SU-DHL-6 (cell line): ENCODE data around the gene FBXO46.

Experiments
- H2AFZ ChIP-seq: fragments of 200-600 bp; sonication (generic); 2 replicates; pipeline ENCODE4 v1.6.1; 2014; ENCODE audit warnings: low read depth, mild to moderate bottlenecking, moderate library complexity, mixed read lengths, antibody characterized with exemption, low read length; ENCODE audit not compliant: severe bottlenecking
- H3F3A ChIP-seq: fragments of 200-600 bp; shearing (Covaris generic); 2 replicates; pipeline ENCODE4 v1.6.0; 2016; ENCODE audit warnings: antibody characterized with exemption, mild to moderate bottlenecking; ENCODE audit not compliant: insufficient read depth
- H3K27ac ChIP-seq: fragments of 200-600 bp; sonication (generic); 2 replicates; pipeline ENCODE4 v1.5.1; 2016; ENCODE audit warnings: low read depth, mild to moderate bottlenecking, low read length, moderate library complexity, mixed read lengths
- H3K27me3 ChIP-seq: fragments of 200-600 bp; sonication (generic), shearing (Covaris generic); 2 replicates; pipeline ENCODE4 v1.6.0; 2014; ENCODE audit warnings: mild to moderate bottlenecking, low read length
- H3K36me3 ChIP-seq: fragments of 200-600 bp; sonication (generic); 2 replicates; pipeline ENCODE4 v1.6.1; 2014; ENCODE audit warnings: mild to moderate bottlenecking, low read length, mixed read lengths
- H3K4me2 ChIP-seq: fragments of 300-600, 200-600 bp; shearing (Covaris generic), sonication (generic); 2 replicates; pipeline ENCODE4 v1.6.0; 2014; ENCODE audit warnings: low read length, low read depth, mild to moderate bottlenecking; ENCODE audit not compliant: poor library complexity, severe bottlenecking
- H3K4me3 ChIP-seq: fragments of 200-600 bp; sonication (generic); 2 replicates; pipeline ENCODE4 v1.5.1; 2014; ENCODE audit warnings: antibody characterized with exemption, low read length, mild to moderate bottlenecking, mixed read lengths; ENCODE audit not compliant: insufficient read depth, poor library complexity, severe bottlenecking
- H3K79me2 ChIP-seq: fragments of 200-600 bp; sonication (generic); 2 replicates; pipeline ENCODE4 v1.6.1; 2014; ENCODE audit warnings: mild to moderate bottlenecking, low read length, moderate library complexity; ENCODE audit not compliant: insufficient read depth
- H3K9ac ChIP-seq: fragments of 200-600 bp; sonication (generic); 2 replicates; pipeline ENCODE4 v1.7.0; 2014; ENCODE audit warnings: mild to moderate bottlenecking, low read length
- H3K9me2 ChIP-seq: fragments of 200-600 bp; sonication (generic); replicated peaks from 2 replicates; pipeline ENCODE4 v1.6.1; 2014; ENCODE audit warnings: low read length; ENCODE audit not compliant: insufficient read depth
- H3K9me3 ChIP-seq: fragments of 200-600 bp; sonication (generic); 2 replicates; pipeline ENCODE4 v1.6.1; 2014; ENCODE audit warnings: low read length, mixed read lengths; ENCODE audit not compliant: insufficient read depth
- H4K20me1 ChIP-seq: fragments of 200-600 bp; sonication (generic); 2 replicates; pipeline ENCODE4 v1.6.1; 2014; ENCODE audit warnings: low read depth, mild to moderate bottlenecking, antibody characterized with exemption, low read length, moderate library complexity, mixed read lengths
- CTCF ChIP-seq: fragments of 200-600 bp; sonication (generic); IDR thresholded peaks from one replicate; pipeline ENCODE4 v1.5.1; 2017; ENCODE audit warnings: antibody characterized with exemption, mild to moderate bottlenecking, low read length, moderate library complexity; ENCODE audit not compliant: insufficient read depth, poor library complexity, severe bottlenecking
- EZH2phosphoT487 ChIP-seq: fragments of 200-600 bp; sonication (generic), shearing (Covaris generic); conservative IDR thresholded peaks from 2 replicates; pipeline ENCODE4 v1.6.1; 2018; ENCODE audit warnings: mild to moderate bottlenecking, antibody characterized with exemption, low read length, moderate library complexity, mixed read lengths

Gene FBXO46

GRCh38 chr19:45763691-45764294, 33.1 kb upstream of the FBXO46 start:
- Histone ChIP-seq H3K9me3 (no peaks in the 10 kb centered on the region), H3K4me2 (no peak overlapping the region), H3K79me2 (no peaks in the 10 kb centered on the region), H3K27ac (no peak overlapping the region), H4K20me1 (no peaks in the 10 kb centered on the region), H3K9me2 (no peaks in the 10 kb centered on the region), H3K27me3 (no peaks in the 10 kb centered on the region), H3K9ac (no peak overlapping the region), H2AFZ (no peak overlapping the region), H3K36me3 (no peaks in the 10 kb centered on the region), H3F3A (no peaks in the 10 kb centered on the region), H3K4me3 (no peak overlapping the region)
- no peak for TF ChIP-seq CTCF
- TF ChIP-seq EZH2phosphoT487: no peak

GRCh38 chr19:45762870-45763631, 32.4 kb upstream of the FBXO46 start:
- no peak overlapping the region for H3K4me3 ChIP-seq
- no peak overlapping the region for H2AFZ ChIP-seq
- H3K27me3 ChIP-seq: no peaks in the 10 kb centered on the region
- H3K4me2 ChIP-seq: no peak overlapping the region
- no peak overlapping the region for H3K9ac ChIP-seq
- H3K9me2 ChIP-seq: no peaks in the 10 kb centered on the region
- H3K9me3 ChIP-seq: no peaks in the 10 kb centered on the region
- no peak overlapping the region for H3K27ac ChIP-seq
- no peaks in the 10 kb centered on the region for H3K79me2 ChIP-seq
- no peaks in the 10 kb centered on the region for H4K20me1 ChIP-seq
- no peaks in the 10 kb centered on the region for H3K36me3 ChIP-seq
- TF ChIP-seq CTCF (no peak), EZH2phosphoT487 (no peak)
- H3F3A ChIP-seq: no peaks in the 10 kb centered on the region

DNA sequence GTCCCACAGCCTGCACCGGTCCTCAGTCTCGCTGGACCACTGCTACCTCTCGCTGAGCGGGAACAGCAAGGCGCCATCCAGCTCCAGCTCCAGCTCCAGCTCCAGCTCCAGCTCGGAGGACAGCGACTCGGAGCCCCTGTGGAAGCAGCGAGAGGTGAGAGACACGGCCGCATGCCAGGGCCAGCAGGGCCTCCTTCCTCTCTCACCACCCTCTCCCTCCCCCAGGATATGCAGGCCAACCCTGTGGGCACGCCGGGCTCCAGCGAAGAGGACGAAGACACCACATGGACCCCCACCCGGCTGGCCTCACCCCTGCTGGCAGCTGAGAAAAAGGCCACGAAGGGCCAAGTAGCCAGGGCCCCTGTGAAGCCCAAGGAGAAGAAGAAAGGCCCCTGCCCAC, 31.0 kb upstream of the FBXO46 start:
- Histone ChIP-seq H3K27ac (no peak overlapping the region), H4K20me1 (no peaks in the 10 kb centered on the region), H3F3A (no peaks in the 10 kb centered on the region), H3K9me2 (no peaks in the 10 kb centered on the region), H3K4me3 (no peak overlapping the region), H3K9me3 (no peaks in the 10 kb centered on the region), H3K9ac (no peak overlapping the region), H3K36me3 (no peaks in the 10 kb centered on the region), H3K79me2 (no peaks in the 10 kb centered on the region), H3K4me2 (no peak overlapping the region), H3K27me3 (no peaks in the 10 kb centered on the region), H2AFZ (no peak overlapping the region)
- TF ChIP-seq EZH2phosphoT487 (no peak), CTCF (no peak)
